HCT116 (cell line): ENCODE results near the gene PRCD. TPM values are rescaled to one million over a fixed set of nuclear protein-coding genes. Genes with fewer than 3 reads are reported as not detected.

ENCODE experiments used
- ATAC-seq: fragments of 200-7000 bp; cut with Tn5 transposase; 2 replicates; pipeline ENCODE4 v1.9.1; 2020; ENCODE audit warnings: mild to moderate bottlenecking, moderate library complexity
- BruUV-seq: library from RNA; stranded (reverse); fragments of 400-500 nt; replicated peaks from 2 replicates; lab custom pipeline; 2021; lab: Mats Ljungman, UMichigan
- CTCF ChIA-PET: fragments of 300-600 bp; sonication (Branson Sonifier 250); formaldehyde crosslinking; loops from one replicate; lab custom pipeline; 2021; ENCODE audit warnings: antibody characterized with exemption; lab: Charles Lee
- POLR2A ChIA-PET: fragments of 300-600, 350-600 bp; sonication (Branson Sonifier 250); formaldehyde crosslinking; loops from one replicate; lab custom pipeline; 2021; ENCODE audit warnings: antibody characterized with exemption; lab: Charles Lee
- RAD21 ChIA-PET, 2 experiments: fragments of 300-600 bp; sonication (Branson Sonifier 250); formaldehyde crosslinking; loops; one replicate each; lab custom pipeline; 2023; ENCODE audit warnings: low total read pairs in 2 of 2; ENCODE audit not compliant: uncharacterized antibody in 2 of 2, unreplicated experiment in 2 of 2, low non-redundant PET in 1 of 2; lab: Charles Lee
- DNase-seq: peaks from one replicate; pipeline ENCODE4 v3.0.0-alpha.2; 2010; ENCODE audit warnings: low read depth, low spot score
- H2AFZ ChIP-seq: fragments of 200-600 bp; shearing (Covaris generic), sonication (generic); 2 replicates; pipeline ENCODE4 v1.6.1; 2017; ENCODE audit warnings: low read depth, mixed run types, mixed read lengths, antibody characterized with exemption, low read length; ENCODE audit not compliant: poor library complexity, severe bottlenecking
- H3K27ac ChIP-seq: 2 replicates; pipeline ENCODE4 v1.5.1; 2012; ENCODE audit warnings: low read depth, low read length
- H3K27me3 ChIP-seq: fragments of 200-600 bp; sonication (generic); 2 replicates; pipeline ENCODE4 v1.6.1; 2016; ENCODE audit warnings: mixed run types, low read length, mixed read lengths; ENCODE audit not compliant: insufficient read depth
- H3K36me3 ChIP-seq, 2 experiments: fragments of 200-500 bp in 1 of 2; fragments of 200-600 bp in 1 of 2; sonication (Bioruptor generic) in 1 of 2; sonication (generic) in 1 of 2; 2 replicates each; pipeline versions ENCODE4 v1.5.1 to v1.6.1; 2014 to 2016; ENCODE audit warnings: low read length in 2 of 2, inconsistent platforms in 1 of 2, mixed read lengths in 1 of 2, mixed run types in 1 of 2; ENCODE audit not compliant: insufficient read depth in 2 of 2, control insufficient read depth in 1 of 2
- H3K4me1 ChIP-seq, 2 experiments: fragments of 200-600 bp in 1 of 2; sonication (generic) in 1 of 2; 2 replicates each; pipeline versions ENCODE4 v1.5.1 to v1.6.1; 2012 to 2017; ENCODE audit warnings: low read length in 2 of 2, inconsistent platforms in 1 of 2, mild to moderate bottlenecking in 1 of 2, mixed read lengths in 1 of 2, mixed run types in 1 of 2, moderate library complexity in 1 of 2; ENCODE audit not compliant: insufficient read depth in 2 of 2, control insufficient read depth in 1 of 2
- H3K4me2 ChIP-seq: fragments of 200-600 bp; sonication (generic); 2 replicates; pipeline ENCODE4 v1.6.1; 2017; ENCODE audit warnings: mixed run types, low read length, mixed read lengths
- H3K4me3 ChIP-seq, 2 experiments: fragments of 200-600 bp in 1 of 2; sonication (generic) in 1 of 2; replicated peaks in 1 of 2; 2 replicates each; pipeline ENCODE4 v1.5.1; 2011 to 2016; ENCODE audit warnings: low read length in 2 of 2, control low read depth in 1 of 2, low read depth in 1 of 2, mild to moderate bottlenecking in 1 of 2, mixed read lengths in 1 of 2, mixed run types in 1 of 2
- H3K79me2 ChIP-seq: fragments of 200-600 bp; sonication (generic); 2 replicates; pipeline ENCODE4 v1.6.1; 2017; ENCODE audit warnings: mild to moderate bottlenecking, mixed run types, low read length, moderate library complexity, mixed read lengths; ENCODE audit not compliant: insufficient read depth
- H3K9ac ChIP-seq: fragments of 200-600 bp; sonication (generic); 2 replicates; pipeline ENCODE4 v1.6.1; 2016; ENCODE audit warnings: low read length, mixed read lengths
- H3K9me2 ChIP-seq: fragments of 200-600 bp; sonication (generic), shearing (Covaris generic); 2 replicates; pipeline ENCODE4 v1.6.1; 2017; ENCODE audit warnings: mixed run types, mild to moderate bottlenecking, moderate library complexity; ENCODE audit not compliant: insufficient read depth
- H3K9me3 ChIP-seq, 2 experiments: fragments of 200-500 bp in 1 of 2; fragments of 200-600 bp in 1 of 2; sonication (Bioruptor generic) in 1 of 2; sonication (generic) in 1 of 2; 2 replicates each; pipeline ENCODE4 v1.6.1; 2014 to 2017; ENCODE audit warnings: low read length in 2 of 2, mixed read lengths in 2 of 2, inconsistent platforms in 1 of 2, low read depth in 1 of 2, mild to moderate bottlenecking in 1 of 2, mixed run types in 1 of 2, moderate library complexity in 1 of 2; ENCODE audit not compliant: control insufficient read depth in 1 of 2, insufficient read depth in 1 of 2
- H4K20me1 ChIP-seq: fragments of 200-600 bp; sonication (generic), shearing (Covaris generic); 2 replicates; pipeline ENCODE4 v1.6.1; 2017; ENCODE audit warnings: mixed run types, mild to moderate bottlenecking, moderate library complexity; ENCODE audit not compliant: insufficient read depth
- CBX3 ChIP-seq: IDR thresholded peaks from 2 replicates; pipeline ENCODE4 v1.6.1; 2012; ENCODE audit warnings: low read depth
- CEBPB ChIP-seq: IDR thresholded peaks from 2 replicates; pipeline ENCODE4 v1.6.1; 2012; ENCODE audit warnings: low read depth
- EGR1 ChIP-seq: IDR thresholded peaks from 2 replicates; pipeline ENCODE4 v1.6.1; 2012; ENCODE audit warnings: low read depth
- ELF1 ChIP-seq: IDR thresholded peaks from 2 replicates; pipeline ENCODE4 v1.6.1; 2012; ENCODE audit warnings: low read depth, borderline replicate concordance
- EZH2 ChIP-seq: fragments of 200-600 bp; sonication (generic); IDR thresholded peaks from 2 replicates; pipeline ENCODE4 v1.6.1; 2017; ENCODE audit warnings: antibody characterized with exemption, mixed run types
- EZH2phosphoT487 ChIP-seq: fragments of 200-600 bp; IDR thresholded peaks from 2 replicates; pipeline ENCODE4 v1.6.1; 2018; ENCODE audit warnings: antibody characterized with exemption, borderline replicate concordance
- FOSL1 ChIP-seq: IDR thresholded peaks from 2 replicates; pipeline ENCODE4 v1.6.1; 2012; ENCODE audit warnings: low read depth
- JUND ChIP-seq: IDR thresholded peaks from 2 replicates; pipeline ENCODE4 v1.6.1; 2012
- POLR2A ChIP-seq: IDR thresholded peaks from 2 replicates; pipeline ENCODE4 v1.7.0; 2011; ENCODE audit warnings: borderline replicate concordance; ENCODE audit not compliant: insufficient read depth, insufficient read length; ENCODE audit errors: extremely low read depth
- RAD21 ChIP-seq: IDR thresholded peaks from 2 replicates; pipeline ENCODE4 v1.6.1; 2012; ENCODE audit warnings: low read depth, mild to moderate bottlenecking
- SIN3A ChIP-seq: IDR thresholded peaks from 2 replicates; pipeline ENCODE4 v1.6.1; 2012; ENCODE audit warnings: low read depth
- SRF ChIP-seq: IDR thresholded peaks from 2 replicates; pipeline ENCODE4 v1.6.1; 2012; ENCODE audit warnings: low read depth
- TCF7L2 ChIP-seq: IDR thresholded peaks from 2 replicates; pipeline ENCODE4 v1.7.0; 2011; ENCODE audit warnings: borderline replicate concordance, inconsistent platforms; ENCODE audit not compliant: insufficient read depth, insufficient read length; ENCODE audit errors: extremely low read depth
- ZFX ChIP-seq: fragments of 450-650 bp; IDR thresholded peaks from 2 replicates; pipeline ENCODE4 v1.6.1; 2017
- ZNF274 ChIP-seq: fragments of 200-500 bp; sonication (Bioruptor generic); IDR thresholded peaks from 2 replicates; pipeline ENCODE4 v1.6.1; 2014; ENCODE audit warnings: mild to moderate bottlenecking, low read depth, low read length, inconsistent platforms
- intact Hi-C: fragments of 100-400 bp; cut with micrococcal nuclease; formaldehyde crosslinking; loops from 2 replicates; pipeline ENCODE4 v1.10.0; 2022
- total RNA-seq: library from RNA; stranded (reverse); gene quantifications from one replicate; pipeline ENCODE4 v1.2.1, GENCODE V29; 2021; ENCODE audit not compliant: unreplicated experiment
- TF ChIP-seq, protein P1 (sequence below): IDR thresholded peaks from 2 replicates; pipeline ENCODE4 v1.6.1; 2012
- TF ChIP-seq, protein P2 (sequence below): IDR thresholded peaks from 2 replicates; pipeline ENCODE4 v1.6.1; 2011; ENCODE audit warnings: mild to moderate bottlenecking, low read length, moderate library complexity; ENCODE audit not compliant: insufficient replicate concordance; ENCODE audit errors: extremely low read depth
- TF ChIP-seq, protein P3 (sequence below): IDR thresholded peaks from 2 replicates; pipeline ENCODE4 v1.6.1; 2012; ENCODE audit warnings: low read depth
- TF ChIP-seq, protein P4 (sequence below): IDR thresholded peaks from 2 replicates; pipeline ENCODE4 v1.6.1; 2012

PRCD gene
- total RNA-seq, 1 experiment from 2014 or later = not detected

DNA sequence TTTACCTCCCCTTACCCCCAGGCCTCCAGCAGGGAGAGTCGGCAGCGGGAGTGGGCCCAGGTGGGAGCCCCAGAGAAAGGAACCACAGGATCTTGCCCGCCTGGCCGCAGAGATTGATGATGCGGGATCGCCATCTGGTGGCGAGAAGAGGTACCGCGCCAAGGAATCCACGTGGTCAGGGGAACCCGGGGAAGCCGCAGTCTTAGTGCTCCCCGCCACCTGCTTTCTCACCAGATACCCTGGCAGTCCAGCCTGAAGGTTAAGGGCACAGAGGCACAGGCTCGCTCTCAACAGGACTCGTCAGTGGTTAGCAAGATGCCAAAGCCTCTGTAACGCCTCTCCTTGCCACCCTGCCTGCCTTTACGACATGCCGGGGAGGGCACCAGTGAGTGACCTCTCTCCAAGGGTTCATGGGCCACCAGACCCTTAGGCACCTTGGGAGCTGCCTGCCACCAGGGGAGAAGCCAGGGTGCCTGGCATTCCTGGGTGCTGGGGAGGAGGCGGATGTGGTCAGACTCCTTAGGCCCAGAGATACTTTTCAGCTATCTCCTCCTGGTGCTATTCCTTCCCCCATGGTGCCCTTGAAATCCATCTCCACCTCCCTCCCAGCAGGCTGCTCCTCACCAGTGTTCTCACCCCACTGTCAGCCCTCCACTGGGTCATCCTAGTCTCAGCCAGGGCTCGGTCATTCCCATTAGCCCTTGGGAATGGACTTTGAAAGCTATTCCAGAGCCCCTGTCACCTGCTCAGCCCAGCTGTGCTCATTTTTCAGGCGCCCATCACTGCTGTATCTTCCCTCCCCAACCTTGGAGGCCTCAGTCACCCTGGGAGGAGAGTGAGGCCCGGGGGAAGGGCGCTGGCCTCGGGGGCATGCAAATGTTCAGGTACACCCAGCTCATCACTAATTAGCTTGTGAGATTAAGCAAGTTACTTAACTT lies 33.2 kb upstream of the PRCD start:
- Histone ChIP-seq H3K9me3 (no peaks in the 10 kb centered on the region), H3K27me3 (no peaks in the 10 kb centered on the region), H3K4me1 (peaks cover 8 to 27% of the 10 kb centered on the region in 2 experiments), H3K9me2 (no peaks in the 10 kb centered on the region), H2AFZ (peak overlapping the region; percentile 83), H3K27ac (no peak overlapping the region; the same call in 1 of the 2 replicates), H3K9ac (peak overlapping the region; percentile 27), H3K36me3 (no peaks in the 10 kb centered on the region), H4K20me1 (no peaks in the 10 kb centered on the region), H3K4me2 (peak overlapping the region; percentile 47), H3K79me2 (no peaks in the 10 kb centered on the region), H3K4me3 (no peak overlapping the region)
- intact Hi-C loops = loop anchor here (1.0 kb wide), 3 partner anchors 40 to 98 kb away; no protein-coding TSS in a partner anchor
- DNase-seq (peak; percentile 60), ATAC-seq (peak; percentile 84)
- BruUV-seq = no TSS peak
- ChIA-PET CTCF (interaction anchor here (1.0 to 9.5 kb wide), 11 partner anchors 16 to 205 kb away, joined by 3 to 100 read pairs (median 6); partner anchors contain the start of gene AANAT), POLR2A (interaction anchor here (1.6 to 1.9 kb wide), 2 partner anchors 49 to 98 kb away, joined by 4 to 5 read pairs; no protein-coding TSS in a partner anchor), RAD21 (interaction anchor here (0.9 to 1.5 kb wide), 4 partner anchors 35 to 48 kb away, joined by 3 to 6 read pairs (median 4); partner anchors contain the start of gene AANAT (in 1 of the 2))
- no peak for TF ChIP-seq TCF7L2
- peak; percentile 100 for TF ChIP-seq RAD21
- no peak for TF ChIP-seq SRF
- no peak for TF ChIP-seq EZH2phosphoT487
- TF ChIP-seq CBX3 = no peak
- TF ChIP-seq EGR1 = no peak
- no peak for TF ChIP-seq ZFX
- TF ChIP-seq, protein P1, sequence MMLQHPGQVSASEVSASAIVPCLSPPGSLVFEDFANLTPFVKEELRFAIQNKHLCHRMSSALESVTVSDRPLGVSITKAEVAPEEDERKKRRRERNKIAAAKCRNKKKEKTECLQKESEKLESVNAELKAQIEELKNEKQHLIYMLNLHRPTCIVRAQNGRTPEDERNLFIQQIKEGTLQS = no peak
- TF ChIP-seq, protein P2, sequence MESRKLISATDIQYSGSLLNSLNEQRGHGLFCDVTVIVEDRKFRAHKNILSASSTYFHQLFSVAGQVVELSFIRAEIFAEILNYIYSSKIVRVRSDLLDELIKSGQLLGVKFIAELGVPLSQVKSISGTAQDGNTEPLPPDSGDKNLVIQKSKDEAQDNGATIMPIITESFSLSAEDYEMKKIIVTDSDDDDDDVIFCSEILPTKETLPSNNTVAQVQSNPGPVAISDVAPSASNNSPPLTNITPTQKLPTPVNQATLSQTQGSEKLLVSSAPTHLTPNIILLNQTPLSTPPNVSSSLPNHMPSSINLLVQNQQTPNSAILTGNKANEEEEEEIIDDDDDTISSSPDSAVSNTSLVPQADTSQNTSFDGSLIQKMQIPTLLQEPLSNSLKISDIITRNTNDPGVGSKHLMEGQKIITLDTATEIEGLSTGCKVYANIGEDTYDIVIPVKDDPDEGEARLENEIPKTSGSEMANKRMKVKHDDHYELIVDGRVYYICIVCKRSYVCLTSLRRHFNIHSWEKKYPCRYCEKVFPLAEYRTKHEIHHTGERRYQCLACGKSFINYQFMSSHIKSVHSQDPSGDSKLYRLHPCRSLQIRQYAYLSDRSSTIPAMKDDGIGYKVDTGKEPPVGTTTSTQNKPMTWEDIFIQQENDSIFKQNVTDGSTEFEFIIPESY = no peak
- no peak for TF ChIP-seq POLR2A
- TF ChIP-seq EZH2 = no peak
- TF ChIP-seq ZNF274 = no peak
- no peak for TF ChIP-seq FOSL1
- TF ChIP-seq, protein P3, sequence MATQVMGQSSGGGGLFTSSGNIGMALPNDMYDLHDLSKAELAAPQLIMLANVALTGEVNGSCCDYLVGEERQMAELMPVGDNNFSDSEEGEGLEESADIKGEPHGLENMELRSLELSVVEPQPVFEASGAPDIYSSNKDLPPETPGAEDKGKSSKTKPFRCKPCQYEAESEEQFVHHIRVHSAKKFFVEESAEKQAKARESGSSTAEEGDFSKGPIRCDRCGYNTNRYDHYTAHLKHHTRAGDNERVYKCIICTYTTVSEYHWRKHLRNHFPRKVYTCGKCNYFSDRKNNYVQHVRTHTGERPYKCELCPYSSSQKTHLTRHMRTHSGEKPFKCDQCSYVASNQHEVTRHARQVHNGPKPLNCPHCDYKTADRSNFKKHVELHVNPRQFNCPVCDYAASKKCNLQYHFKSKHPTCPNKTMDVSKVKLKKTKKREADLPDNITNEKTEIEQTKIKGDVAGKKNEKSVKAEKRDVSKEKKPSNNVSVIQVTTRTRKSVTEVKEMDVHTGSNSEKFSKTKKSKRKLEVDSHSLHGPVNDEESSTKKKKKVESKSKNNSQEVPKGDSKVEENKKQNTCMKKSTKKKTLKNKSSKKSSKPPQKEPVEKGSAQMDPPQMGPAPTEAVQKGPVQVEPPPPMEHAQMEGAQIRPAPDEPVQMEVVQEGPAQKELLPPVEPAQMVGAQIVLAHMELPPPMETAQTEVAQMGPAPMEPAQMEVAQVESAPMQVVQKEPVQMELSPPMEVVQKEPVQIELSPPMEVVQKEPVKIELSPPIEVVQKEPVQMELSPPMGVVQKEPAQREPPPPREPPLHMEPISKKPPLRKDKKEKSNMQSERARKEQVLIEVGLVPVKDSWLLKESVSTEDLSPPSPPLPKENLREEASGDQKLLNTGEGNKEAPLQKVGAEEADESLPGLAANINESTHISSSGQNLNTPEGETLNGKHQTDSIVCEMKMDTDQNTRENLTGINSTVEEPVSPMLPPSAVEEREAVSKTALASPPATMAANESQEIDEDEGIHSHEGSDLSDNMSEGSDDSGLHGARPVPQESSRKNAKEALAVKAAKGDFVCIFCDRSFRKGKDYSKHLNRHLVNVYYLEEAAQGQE = no peak
- TF ChIP-seq CEBPB = no peak
- no peak for TF ChIP-seq JUND
- TF ChIP-seq SIN3A = no peak
- no peak for TF ChIP-seq ELF1
- TF ChIP-seq, protein P4, sequence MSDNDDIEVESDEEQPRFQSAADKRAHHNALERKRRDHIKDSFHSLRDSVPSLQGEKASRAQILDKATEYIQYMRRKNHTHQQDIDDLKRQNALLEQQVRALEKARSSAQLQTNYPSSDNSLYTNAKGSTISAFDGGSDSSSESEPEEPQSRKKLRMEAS = peak; percentile 95
